Thymus (tissue), 11 donors: Measurements from ENCODE around the gene MOB3A. TPM values are rescaled to one million over a fixed set of nuclear protein-coding genes. Genes with fewer than 3 reads are reported as not detected.
"Not testable (repeated sequence)": the region's sequence is repeated elsewhere in the genome, so short reads cannot be mapped to it uniquely, and the experiment has no call there.

Source experiments
- DNase-seq, 9 donors: peaks; one replicate each; pipeline ENCODE4 v3.0.0-alpha.2; 2013; ENCODE audit warnings: low spot score in 9 of 9, low read depth in 6 of 9, missing footprints in 1 of 9
- H3K27ac ChIP-seq, 2 donors: one replicate each; pipeline ENCODE4 v1.5.1; 2013; ENCODE audit warnings: control low read depth in 1 of 2, low read depth in 1 of 2, low read length in 1 of 2, mild to moderate bottlenecking in 1 of 2, moderate library complexity in 1 of 2
- H3K27me3 ChIP-seq, 2 donors: one replicate each; pipeline ENCODE4 v1.5.1; 2013; ENCODE audit warnings: low read length in 1 of 2; ENCODE audit not compliant: control insufficient read depth in 2 of 2, insufficient read depth in 1 of 2
- H3K36me3 ChIP-seq, 2 donors: one replicate each; pipeline ENCODE4 v1.5.1; 2013; ENCODE audit warnings: low read length in 1 of 2, mild to moderate bottlenecking in 1 of 2, moderate library complexity in 1 of 2; ENCODE audit not compliant: control insufficient read depth in 2 of 2, insufficient read depth in 2 of 2
- H3K4me1 ChIP-seq, 2 donors: one replicate each; pipeline ENCODE4 v1.5.1; 2013; ENCODE audit warnings: low read length in 2 of 2; ENCODE audit not compliant: control insufficient read depth in 2 of 2, insufficient read depth in 2 of 2
- H3K4me3 ChIP-seq, 2 donors: one replicate each; pipeline ENCODE4 v1.5.1; 2013; ENCODE audit warnings: low read length in 2 of 2, control low read depth in 1 of 2, mild to moderate bottlenecking in 1 of 2
- H3K9me3 ChIP-seq, 2 donors: one replicate each; pipeline ENCODE4 v1.5.1; 2013; ENCODE audit warnings: low read length in 1 of 2, mild to moderate bottlenecking in 1 of 2; ENCODE audit not compliant: control insufficient read depth in 2 of 2, insufficient read depth in 1 of 2
- WGBS: extraction: QIAGEN DNeasy Blood & Tissue Kit; methylation state at CpG from one replicate; pipeline ENCODE4 v1.1.7; 2013; 5-methylcytosine and 5-hydroxymethylcytosine counted together
- polyA plus RNA-seq: library from polyadenylated mRNA; stranded (reverse); fragments of 200-250 nt; gene quantifications from one replicate; pipeline ENCODE4 v1.2.3, GENCODE V29; 2013
- total RNA-seq: library from RNA; stranded (reverse); fragments of 120-200 nt; gene quantifications from one replicate; pipeline ENCODE4 v1.2.4, GENCODE V29; 2013
- donor health status: healthy.

MOB3A gene
- total and polyA plus RNA-seq, 2 donors = 20.0 to 29.7 TPM

- WGBS = 25% methylated on average over 2 of the region's 2 CpGs
- Histone ChIP-seq H3K9me3 (peaks cover 0 to 8% of the 10 kb centered on the region in 2 donors), H3K4me3 (no peak overlapping the region), H3K27me3 (no peaks in the 10 kb centered on the region), H3K36me3 (peaks cover 10 to 22% of the 10 kb centered on the region in 2 donors), H3K27ac (peak overlapping the region; percentile 46 to 59), H3K4me1 (peaks cover 67 to 92% of the 10 kb centered on the region in 2 donors)
- no peak for DNase-seq
These were observed 6.4 kb downstream of the MOB3A start for GRCh38 chr19:2089727-2090053.

GRCh38 chr19:2089001-2089711 lies 7.0 kb downstream of the MOB3A start:
- Histone ChIP-seq H3K4me3 (no peak overlapping the region), H3K27ac (peak overlapping the region; percentile 36 to 59), H3K36me3 (peaks cover 10 to 22% of the 10 kb centered on the region in 2 donors), H3K27me3 (no peaks in the 10 kb centered on the region), H3K4me1 (peaks cover 62 to 92% of the 10 kb centered on the region in 2 donors), H3K9me3 (peaks cover 0 to 8% of the 10 kb centered on the region in 2 donors)
- no peak for DNase-seq
- 85% methylated on average over 16 of the region's 16 CpGs for WGBS

GRCh38 chr19:2087621-2088100 lies 8.5 kb downstream of the MOB3A start:
- Histone ChIP-seq H3K4me3 (no peak overlapping the region), H3K9me3 (peaks cover 0 to 8% of the 10 kb centered on the region in 2 donors)
- peak in 1 of 9 donors; percentile 67 for DNase-seq

GRCh38 chr19:2086695-2087620 lies 9.2 kb downstream of the MOB3A start:
- H3K27ac ChIP-seq = peak overlapping the region; percentile 91 to 95
- peaks cover 4 to 21% of the 10 kb centered on the region in 2 donors for H3K36me3 ChIP-seq
- not testable (repeated sequence) for H3K27me3 ChIP-seq, H3K4me3 ChIP-seq, H3K9me3 ChIP-seq
- peak in 1 of 9 donors; percentile 65 for DNase-seq
- 47% methylated on average over 13 of the region's 13 CpGs for WGBS
- peaks cover 63 to 93% of the 10 kb centered on the region in 2 donors for H3K4me1 ChIP-seq

More at GRCh38 chr19:2087621-2088100, 8.5 kb downstream of the MOB3A start:
- 26% methylated on average over 14 of the region's 14 CpGs for WGBS
- peaks cover 3 to 14% of the 10 kb centered on the region in 2 donors for H3K36me3 ChIP-seq
- peaks cover 61 to 92% of the 10 kb centered on the region in 2 donors for H3K4me1 ChIP-seq
- no peaks in the 10 kb centered on the region for H3K27me3 ChIP-seq
- peak overlapping the region; percentile 91 to 95 for H3K27ac ChIP-seq

GRCh38 chr19:2084993-2085720 lies 11.0 kb downstream of the MOB3A start:
- H3K27ac ChIP-seq = peak overlapping the region; percentile 91 to 95
- H3K9me3 ChIP-seq = peaks cover 0 to 8% of the 10 kb centered on the region in 2 donors
- H3K4me1 ChIP-seq = peaks cover 57 to 96% of the 10 kb centered on the region in 2 donors
- no peaks in the 10 kb centered on the region for H3K27me3 ChIP-seq
- peak overlapping the region; percentile 60 to 74 for H3K4me3 ChIP-seq
- WGBS = 24% methylated on average over 28 of the region's 28 CpGs
- H3K36me3 ChIP-seq = peaks cover 14 to 29% of the 10 kb centered on the region in 2 donors
- peak; percentile 83 to 97 (median 92) for DNase-seq

GRCh38 chr19:2083174-2083854 lies 12.8 kb downstream of the MOB3A start:
- Histone ChIP-seq H3K27ac (peak overlapping the region; percentile 95 to 96), H3K27me3 (no peaks in the 10 kb centered on the region), H3K4me3 (peak overlapping the region; percentile 60 to 74), H3K36me3 (peaks cover 31 to 41% of the 10 kb centered on the region in 2 donors), H3K4me1 (peaks cover 41 to 79% of the 10 kb centered on the region in 2 donors), H3K9me3 (peaks cover 0 to 8% of the 10 kb centered on the region in 2 donors)
- peak in 4 of 9 donors; percentile 65 to 87 (median 77) for DNase-seq
- 7% methylated on average over 20 of the region's 20 CpGs for WGBS

- no peaks in the 10 kb centered on the region for H3K27me3 ChIP-seq
- 83% methylated on average over 30 of the region's 30 CpGs for WGBS
- H3K36me3 ChIP-seq = peaks cover 42 to 53% of the 10 kb centered on the region in 2 donors
- peaks cover 0 to 7% of the 10 kb centered on the region in 2 donors for H3K9me3 ChIP-seq
- peak in 1 of 9 donors; percentile 41 for DNase-seq
- H3K4me1 ChIP-seq = peaks cover 30 to 67% of the 10 kb centered on the region in 2 donors
- H3K27ac ChIP-seq = peak overlapping the region; percentile 83 to 95
- H3K4me3 ChIP-seq = peak overlapping the region; percentile 60 to 74
These were observed 14.0 kb downstream of the MOB3A start for GRCh38 chr19:2081873-2082810.
